Measurements from ENCODE around the gene NR3C2.

DNA sequence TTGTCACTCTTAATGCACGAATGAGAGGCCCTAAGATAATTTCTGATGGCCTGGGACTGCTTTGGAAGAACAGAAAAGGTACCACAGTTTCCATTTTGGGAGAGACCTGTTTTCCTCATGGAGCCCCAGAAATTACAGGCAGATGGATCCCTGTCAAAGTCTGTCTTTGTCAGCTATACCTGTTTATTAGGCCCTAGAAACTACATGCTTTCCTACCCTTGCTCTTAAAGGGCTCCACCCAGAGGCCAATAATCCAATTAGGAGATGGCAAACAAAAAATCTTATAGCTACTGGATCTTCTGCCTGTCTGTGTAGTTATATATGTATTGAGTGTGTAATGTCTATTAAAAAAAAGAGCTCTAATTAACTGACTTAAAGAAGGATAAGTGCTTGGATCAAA lies 141.3 kb downstream of the NR3C2 start:
- TF ChIP-seq, protein P1, sequence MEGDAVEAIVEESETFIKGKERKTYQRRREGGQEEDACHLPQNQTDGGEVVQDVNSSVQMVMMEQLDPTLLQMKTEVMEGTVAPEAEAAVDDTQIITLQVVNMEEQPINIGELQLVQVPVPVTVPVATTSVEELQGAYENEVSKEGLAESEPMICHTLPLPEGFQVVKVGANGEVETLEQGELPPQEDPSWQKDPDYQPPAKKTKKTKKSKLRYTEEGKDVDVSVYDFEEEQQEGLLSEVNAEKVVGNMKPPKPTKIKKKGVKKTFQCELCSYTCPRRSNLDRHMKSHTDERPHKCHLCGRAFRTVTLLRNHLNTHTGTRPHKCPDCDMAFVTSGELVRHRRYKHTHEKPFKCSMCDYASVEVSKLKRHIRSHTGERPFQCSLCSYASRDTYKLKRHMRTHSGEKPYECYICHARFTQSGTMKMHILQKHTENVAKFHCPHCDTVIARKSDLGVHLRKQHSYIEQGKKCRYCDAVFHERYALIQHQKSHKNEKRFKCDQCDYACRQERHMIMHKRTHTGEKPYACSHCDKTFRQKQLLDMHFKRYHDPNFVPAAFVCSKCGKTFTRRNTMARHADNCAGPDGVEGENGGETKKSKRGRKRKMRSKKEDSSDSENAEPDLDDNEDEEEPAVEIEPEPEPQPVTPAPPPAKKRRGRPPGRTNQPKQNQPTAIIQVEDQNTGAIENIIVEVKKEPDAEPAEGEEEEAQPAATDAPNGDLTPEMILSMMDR (conservative IDR thresholded peaks at IDR 0.05): no peak
- no peak for TF ChIP-seq EZH2 (IDR thresholded peaks at IDR 0.05; ENCODE audit: low read depth)

Data from PC-9 (cell line).